Hippocampal formation (tissue), 2 donors: Measurements from ENCODE around the gene GLRA1.
A peak's percentile ranks its signal among the peaks of the same experiment; 100 is the strongest.
"Not testable (repeated sequence)": the region's sequence is repeated elsewhere in the genome, so short reads cannot be mapped to it uniquely, and the experiment has no call there.

Source experiments
- DNase-seq, 2 donors: peaks; one replicate each; lab custom pipeline; 2025; lab: John Stamatoyannopoulos, UW

Gene GLRA1

DNA sequence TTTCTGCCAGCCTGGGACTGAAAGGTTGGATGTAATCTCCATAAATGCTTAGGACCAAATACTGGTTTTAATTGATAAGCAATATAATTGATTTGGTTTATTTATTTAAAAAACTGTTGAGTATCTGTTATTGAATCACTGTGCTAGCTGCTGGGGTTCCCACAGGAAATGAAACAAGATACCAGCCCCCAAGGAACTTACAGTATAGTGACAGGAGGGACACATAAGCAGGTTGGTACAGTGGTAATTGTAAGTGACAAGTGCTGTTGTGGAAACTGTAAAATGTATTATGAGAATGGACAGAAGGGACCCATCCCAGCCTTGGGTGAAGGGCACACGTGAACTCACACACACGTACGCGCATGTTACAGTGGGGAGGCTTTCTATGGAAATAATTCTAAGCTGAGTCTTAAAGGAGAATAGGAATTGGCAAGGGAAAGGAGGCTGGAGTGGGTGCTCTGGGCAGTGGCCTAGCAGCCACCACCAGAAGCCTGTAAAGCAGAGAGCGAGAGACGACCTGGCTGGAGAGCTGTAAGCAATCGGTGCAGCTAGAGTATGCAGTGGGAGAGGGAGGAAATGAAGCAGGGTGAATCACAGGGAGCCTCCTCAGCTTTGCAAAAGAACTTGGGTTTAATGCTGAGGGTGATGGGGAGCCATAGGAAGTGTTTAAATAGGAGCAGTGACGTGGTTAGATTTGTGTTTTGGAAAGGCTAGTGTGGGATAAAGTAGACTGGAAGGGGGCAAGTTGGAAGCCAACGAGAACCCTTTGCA lies 39.3 kb downstream of the GLRA1 start:
- no peak for DNase-seq

GRCh38 chr5:151881621-151882225 lies 42.9 kb downstream of the GLRA1 start:
- DNase-seq: no peak

- no peak for DNase-seq
Measured at GRCh38 chr5:151880324-151880723, 44.3 kb downstream of the GLRA1 start.

DNA sequence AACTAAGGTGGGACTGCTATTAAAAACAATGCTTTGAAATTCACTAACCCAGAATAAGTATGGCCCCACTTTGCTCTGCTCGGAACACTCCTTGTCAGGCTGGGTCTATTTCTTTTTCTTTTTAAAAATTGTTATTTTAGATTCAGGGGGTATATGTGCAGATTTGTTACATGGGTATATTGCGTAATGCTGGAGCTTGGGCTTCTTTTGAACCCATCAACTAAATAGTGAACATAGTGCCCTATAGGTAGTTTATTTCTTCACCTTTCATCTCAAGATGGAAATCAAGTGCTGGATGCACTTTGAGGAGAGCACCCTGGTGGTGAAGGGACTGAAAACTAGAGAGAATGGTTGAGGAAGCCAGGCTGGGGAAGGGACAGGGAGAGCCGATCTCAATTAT lies 51.0 kb downstream of the GLRA1 start:
- DNase-seq: no peak

GRCh38 chr5:151872701-151873100 lies 52.0 kb downstream of the GLRA1 start:
- DNase-seq: no peak

GRCh38 chr5:151870820-151871219 lies 53.8 kb downstream of the GLRA1 start:
- DNase-seq: no peak

DNA sequence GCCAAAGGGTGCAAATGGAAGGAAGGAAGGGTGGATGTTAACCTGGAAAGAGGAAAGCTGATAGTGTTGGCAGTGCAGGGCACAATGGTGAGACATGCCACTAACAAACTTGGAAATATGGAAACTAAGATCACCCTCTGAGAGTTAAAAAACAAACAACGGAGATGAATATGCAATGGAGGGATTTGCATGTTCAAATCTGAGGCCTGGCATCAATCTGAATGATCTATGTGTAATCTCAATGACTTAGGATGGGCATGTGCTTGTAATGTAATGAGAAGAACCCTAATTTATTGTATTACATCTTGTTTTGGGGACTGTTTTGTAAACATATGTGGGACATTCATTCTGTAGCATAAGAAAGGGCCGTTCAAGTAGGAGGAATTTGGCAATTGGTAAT lies 54.4 kb downstream of the GLRA1 start:
- DNase-seq: no peak

GRCh38 chr5:151869843-151870242 lies 54.8 kb downstream of the GLRA1 start:
- DNase-seq: no peak

DNA sequence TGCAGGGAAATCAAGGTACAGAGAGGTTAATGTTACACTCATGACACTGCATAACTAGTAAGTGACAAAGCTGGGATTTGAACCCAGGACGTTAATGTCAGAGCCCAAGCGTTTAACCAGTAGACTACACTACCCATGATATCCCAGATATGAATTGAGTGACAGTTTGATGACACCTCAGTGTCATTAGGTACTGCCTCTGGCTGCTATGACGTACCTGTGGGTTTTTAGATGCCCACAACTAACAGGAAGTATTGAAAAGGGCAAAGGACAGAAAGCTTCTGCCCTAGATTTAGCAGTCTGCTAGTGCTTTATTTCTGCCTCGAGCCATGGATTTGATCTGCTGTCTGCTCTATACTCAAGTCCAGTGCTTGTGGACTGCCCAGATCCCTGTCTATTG lies 56.2 kb downstream of the GLRA1 start:
- no peak for DNase-seq

DNA sequence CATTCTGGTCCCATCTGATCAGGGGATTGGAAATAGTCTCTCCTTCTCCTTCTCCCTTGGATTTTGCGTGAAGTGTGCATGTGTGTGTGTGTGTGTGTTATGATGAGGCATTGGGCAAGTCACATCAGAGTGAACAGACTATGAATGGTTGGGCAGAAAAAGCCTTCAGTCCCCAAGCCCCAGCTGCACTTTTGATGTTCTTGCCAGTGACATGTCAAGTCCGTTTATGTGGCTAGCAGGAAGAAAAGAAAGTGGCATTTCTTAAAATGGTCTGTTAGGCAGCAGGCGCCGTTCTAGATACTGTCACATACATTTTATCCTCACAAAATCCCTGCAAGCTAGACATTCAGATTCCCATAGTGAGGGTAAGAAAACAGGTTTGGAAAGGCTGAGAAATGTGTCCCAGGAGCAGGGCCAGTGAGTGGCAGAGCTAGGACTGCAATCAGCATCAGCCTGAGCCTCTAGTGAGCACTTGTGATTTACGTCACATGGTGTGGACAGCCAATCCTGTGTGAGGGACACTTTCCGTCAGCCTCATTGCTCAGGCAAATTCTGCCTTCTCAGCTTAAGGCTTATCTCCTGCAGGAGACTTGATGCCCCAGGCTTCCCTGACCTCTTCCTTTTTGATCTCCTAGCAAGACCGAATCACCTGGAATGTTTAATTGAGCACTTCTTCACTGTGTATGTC lies 60.4 kb downstream of the GLRA1 start:
- no peak for DNase-seq

DNA sequence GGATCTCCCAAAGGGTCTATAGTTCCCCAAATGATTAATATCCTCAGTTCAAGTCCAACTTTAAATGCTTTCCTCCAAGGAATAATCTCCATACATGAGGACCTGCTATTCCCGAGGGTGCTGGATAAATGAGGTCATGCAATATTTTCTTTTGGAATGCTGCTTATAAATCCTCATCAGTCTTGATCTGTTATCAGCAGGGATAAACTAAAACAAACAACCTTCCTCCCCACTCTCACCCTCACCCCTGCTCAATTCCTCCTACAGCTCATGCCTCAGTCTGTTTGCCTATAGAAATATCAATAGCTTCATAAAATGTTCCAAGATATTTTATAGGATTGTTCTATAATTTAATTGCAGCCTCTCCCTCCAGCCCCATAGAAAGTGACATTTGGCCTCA lies 61.1 kb downstream of the GLRA1 start:
- DNase-seq: no peak

- DNase-seq: no peak
Measured at GRCh38 chr5:151862811-151863472, 61.7 kb downstream of the GLRA1 start.

DNA sequence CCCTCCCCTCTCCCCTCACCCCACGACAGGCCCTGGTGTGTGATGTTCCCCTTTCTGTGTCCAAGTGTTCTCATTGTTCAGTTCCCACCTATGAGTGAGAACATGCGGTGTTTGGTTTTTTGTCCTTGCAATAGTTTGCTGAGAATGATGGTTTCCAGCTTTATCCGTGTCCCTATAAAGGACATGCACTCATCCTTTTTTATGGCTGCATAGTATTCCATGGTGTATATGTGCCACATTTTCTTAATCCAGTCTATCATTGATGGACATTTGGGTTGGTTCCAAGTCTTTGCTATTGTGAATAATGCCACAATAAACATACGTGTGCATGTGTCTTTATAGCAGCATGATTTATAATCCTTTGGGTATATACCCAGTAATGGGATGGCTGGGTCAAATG lies 63.8 kb downstream of the GLRA1 start:
- DNase-seq: not testable (repeated sequence)

GRCh38 chr5:151856861-151857260 lies 67.8 kb downstream of the GLRA1 start:
- no peak for DNase-seq

DNA sequence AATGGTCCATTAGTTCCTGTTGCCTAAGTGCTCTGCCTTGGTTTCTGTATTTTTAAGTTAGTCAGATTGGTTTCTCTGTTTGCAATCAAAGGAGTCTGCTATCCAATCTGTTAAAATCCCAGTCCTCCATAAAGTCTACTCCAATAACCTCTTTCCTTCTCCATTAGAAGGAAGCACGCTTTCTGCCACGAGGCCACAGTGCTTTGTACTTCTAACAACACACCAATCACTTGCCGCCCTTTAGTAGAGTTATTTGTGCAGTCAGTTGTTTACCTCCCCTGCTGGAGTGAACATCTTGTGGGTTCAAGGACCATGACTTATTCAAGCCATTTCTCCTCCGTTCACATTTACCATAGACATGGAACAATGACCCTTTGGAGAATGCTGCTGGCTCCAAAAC lies 69.0 kb downstream of the GLRA1 start:
- no peak for DNase-seq

GRCh38 chr5:151847871-151848270 lies 76.8 kb downstream of the GLRA1 start:
- peak in 1 of 2 donors; percentile 5 for DNase-seq

GRCh38 chr5:151846765-151847164 lies 77.9 kb downstream of the GLRA1 start:
- DNase-seq: no peak

GRCh38 chr5:151832843-151833242 lies 91.8 kb downstream of the GLRA1 start:
- DNase-seq: not testable (repeated sequence)

GRCh38 chr5:151829370-151829769 lies 95.3 kb downstream of the GLRA1 start:
- DNase-seq: no peak

DNA sequence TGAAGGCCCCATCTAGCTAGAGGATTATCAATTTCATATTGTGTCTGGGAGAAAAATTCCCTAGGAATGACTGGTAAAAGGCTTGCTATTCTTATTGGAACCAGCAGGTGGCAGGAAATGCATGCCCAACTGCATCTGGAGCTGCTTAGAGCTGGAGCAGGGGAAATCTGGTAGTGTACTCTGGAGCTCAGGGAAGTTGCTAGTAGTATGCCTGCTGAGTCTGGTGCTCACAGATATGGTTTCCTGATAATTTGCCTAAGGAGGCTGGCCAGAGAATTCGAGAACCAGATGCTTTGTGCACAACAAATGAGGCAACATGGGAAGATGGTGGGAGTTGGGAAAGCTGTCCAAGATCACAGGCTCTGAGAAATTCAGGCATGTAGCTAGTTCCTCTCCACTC lies 99.2 kb downstream of the GLRA1 start:
- DNase-seq: peak; percentile 43 to 86

DNA sequence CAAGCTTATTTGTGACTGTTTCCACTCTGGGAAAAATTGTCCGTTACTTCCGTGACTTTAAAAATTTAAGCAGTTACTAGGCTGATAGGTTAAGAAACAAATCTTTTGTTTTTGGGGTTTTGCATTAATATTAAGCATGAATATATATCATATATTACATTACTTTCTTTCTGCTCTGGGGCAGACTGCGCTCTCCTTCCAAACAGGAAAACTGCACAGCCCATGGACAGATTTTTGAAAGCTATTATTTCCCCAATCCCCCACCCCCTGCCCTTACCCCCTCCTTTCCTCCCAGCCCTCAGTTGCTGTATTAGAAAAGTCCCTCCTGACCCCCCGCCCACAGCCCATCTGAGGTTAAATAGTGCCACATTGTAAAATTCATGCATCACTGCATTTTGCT lies 102.5 kb downstream of the GLRA1 start:
- DNase-seq: no peak

- peak in 1 of 2 donors; percentile 15 for DNase-seq
Measured at GRCh38 chr5:151820903-151821302, 103.7 kb downstream of the GLRA1 start.

DNA sequence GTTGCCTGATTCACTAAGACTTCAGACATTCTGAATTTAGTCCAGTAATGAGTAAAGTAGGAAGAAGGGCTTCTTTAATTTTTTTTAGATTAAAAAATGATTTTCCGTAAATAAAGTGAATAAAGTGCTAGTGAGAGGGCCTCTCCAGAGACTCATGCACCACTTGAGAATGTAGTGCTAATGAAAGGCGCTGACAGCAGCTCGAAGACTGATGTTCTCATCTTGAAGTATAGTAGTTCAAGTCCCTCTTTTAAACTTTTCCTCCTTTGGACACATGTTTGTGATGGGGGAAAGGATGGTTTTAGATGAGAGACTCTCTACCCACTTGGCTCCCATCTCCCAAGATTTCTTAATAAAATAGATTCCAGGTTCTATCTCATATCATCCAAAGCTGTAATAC lies 104.4 kb downstream of the GLRA1 start:
- DNase-seq: no peak
